ENCODE measurements around the gene FLVCR2.

DNA sequence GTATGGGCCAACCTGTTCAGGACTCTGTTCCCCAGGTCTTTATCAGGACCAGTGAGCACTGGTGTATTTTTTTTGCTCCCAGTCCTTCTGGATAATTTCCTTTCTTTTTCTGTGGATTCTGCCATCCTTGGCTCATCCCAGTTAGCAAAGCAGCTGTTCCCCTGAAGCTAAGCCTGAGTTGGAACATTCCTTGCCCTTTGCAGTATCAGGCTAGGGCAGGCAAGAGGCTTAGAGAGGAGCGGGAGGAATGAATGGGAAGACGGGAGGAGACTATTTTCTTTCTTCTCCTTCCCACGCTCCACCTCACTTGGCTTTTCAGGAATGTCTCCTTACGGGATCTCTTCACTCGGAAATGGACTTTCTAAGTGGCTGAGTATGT, 53.0 kb downstream of the FLVCR2 start:
- TF ChIP-seq CBFB (CRISPR knock-in tag; IDR thresholded peaks at IDR 0.05; ENCODE audit: low read depth) (no peak), ZNF425 (CRISPR knock-in tag; conservative IDR thresholded peaks at IDR 0.05) (no peak), ZNF138 (CRISPR knock-in tag; conservative IDR thresholded peaks at IDR 0.05) (no peak), RELA (CRISPR knock-in tag; IDR thresholded peaks at IDR 0.05; ENCODE audit: borderline replicate concordance) (no peak), NFYB (CRISPR knock-in tag; conservative IDR thresholded peaks at IDR 0.05; ENCODE audit: low read depth) (no peak)
- TF ChIP-seq, protein P1, sequence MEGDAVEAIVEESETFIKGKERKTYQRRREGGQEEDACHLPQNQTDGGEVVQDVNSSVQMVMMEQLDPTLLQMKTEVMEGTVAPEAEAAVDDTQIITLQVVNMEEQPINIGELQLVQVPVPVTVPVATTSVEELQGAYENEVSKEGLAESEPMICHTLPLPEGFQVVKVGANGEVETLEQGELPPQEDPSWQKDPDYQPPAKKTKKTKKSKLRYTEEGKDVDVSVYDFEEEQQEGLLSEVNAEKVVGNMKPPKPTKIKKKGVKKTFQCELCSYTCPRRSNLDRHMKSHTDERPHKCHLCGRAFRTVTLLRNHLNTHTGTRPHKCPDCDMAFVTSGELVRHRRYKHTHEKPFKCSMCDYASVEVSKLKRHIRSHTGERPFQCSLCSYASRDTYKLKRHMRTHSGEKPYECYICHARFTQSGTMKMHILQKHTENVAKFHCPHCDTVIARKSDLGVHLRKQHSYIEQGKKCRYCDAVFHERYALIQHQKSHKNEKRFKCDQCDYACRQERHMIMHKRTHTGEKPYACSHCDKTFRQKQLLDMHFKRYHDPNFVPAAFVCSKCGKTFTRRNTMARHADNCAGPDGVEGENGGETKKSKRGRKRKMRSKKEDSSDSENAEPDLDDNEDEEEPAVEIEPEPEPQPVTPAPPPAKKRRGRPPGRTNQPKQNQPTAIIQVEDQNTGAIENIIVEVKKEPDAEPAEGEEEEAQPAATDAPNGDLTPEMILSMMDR (IDR thresholded peaks at IDR 0.05): no peak
- TF ChIP-seq, protein P2, sequence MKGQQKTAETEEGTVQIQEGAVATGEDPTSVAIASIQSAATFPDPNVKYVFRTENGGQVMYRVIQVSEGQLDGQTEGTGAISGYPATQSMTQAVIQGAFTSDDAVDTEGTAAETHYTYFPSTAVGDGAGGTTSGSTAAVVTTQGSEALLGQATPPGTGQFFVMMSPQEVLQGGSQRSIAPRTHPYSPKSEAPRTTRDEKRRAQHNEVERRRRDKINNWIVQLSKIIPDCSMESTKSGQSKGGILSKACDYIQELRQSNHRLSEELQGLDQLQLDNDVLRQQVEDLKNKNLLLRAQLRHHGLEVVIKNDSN (CRISPR knock-in tag; IDR thresholded peaks at IDR 0.05): no peak
- TF ChIP-seq, protein P3, sequence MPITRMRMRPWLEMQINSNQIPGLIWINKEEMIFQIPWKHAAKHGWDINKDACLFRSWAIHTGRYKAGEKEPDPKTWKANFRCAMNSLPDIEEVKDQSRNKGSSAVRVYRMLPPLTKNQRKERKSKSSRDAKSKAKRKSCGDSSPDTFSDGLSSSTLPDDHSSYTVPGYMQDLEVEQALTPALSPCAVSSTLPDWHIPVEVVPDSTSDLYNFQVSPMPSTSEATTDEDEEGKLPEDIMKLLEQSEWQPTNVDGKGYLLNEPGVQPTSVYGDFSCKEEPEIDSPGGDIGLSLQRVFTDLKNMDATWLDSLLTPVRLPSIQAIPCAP (CRISPR knock-in tag; IDR thresholded peaks at IDR 0.05): no peak
- TF ChIP-seq, protein P4, sequence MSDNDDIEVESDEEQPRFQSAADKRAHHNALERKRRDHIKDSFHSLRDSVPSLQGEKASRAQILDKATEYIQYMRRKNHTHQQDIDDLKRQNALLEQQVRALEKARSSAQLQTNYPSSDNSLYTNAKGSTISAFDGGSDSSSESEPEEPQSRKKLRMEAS (CRISPR knock-in tag; IDR thresholded peaks at IDR 0.05): no peak
- TF ChIP-seq, protein P5, sequence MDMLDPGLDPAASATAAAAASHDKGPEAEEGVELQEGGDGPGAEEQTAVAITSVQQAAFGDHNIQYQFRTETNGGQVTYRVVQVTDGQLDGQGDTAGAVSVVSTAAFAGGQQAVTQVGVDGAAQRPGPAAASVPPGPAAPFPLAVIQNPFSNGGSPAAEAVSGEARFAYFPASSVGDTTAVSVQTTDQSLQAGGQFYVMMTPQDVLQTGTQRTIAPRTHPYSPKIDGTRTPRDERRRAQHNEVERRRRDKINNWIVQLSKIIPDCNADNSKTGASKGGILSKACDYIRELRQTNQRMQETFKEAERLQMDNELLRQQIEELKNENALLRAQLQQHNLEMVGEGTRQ (CRISPR knock-in tag; IDR thresholded peaks at IDR 0.05): no peak
- TF ChIP-seq, protein P6, sequence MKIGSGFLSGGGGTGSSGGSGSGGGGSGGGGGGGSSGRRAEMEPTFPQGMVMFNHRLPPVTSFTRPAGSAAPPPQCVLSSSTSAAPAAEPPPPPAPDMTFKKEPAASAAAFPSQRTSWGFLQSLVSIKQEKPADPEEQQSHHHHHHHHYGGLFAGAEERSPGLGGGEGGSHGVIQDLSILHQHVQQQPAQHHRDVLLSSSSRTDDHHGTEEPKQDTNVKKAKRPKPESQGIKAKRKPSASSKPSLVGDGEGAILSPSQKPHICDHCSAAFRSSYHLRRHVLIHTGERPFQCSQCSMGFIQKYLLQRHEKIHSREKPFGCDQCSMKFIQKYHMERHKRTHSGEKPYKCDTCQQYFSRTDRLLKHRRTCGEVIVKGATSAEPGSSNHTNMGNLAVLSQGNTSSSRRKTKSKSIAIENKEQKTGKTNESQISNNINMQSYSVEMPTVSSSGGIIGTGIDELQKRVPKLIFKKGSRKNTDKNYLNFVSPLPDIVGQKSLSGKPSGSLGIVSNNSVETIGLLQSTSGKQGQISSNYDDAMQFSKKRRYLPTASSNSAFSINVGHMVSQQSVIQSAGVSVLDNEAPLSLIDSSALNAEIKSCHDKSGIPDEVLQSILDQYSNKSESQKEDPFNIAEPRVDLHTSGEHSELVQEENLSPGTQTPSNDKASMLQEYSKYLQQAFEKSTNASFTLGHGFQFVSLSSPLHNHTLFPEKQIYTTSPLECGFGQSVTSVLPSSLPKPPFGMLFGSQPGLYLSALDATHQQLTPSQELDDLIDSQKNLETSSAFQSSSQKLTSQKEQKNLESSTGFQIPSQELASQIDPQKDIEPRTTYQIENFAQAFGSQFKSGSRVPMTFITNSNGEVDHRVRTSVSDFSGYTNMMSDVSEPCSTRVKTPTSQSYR (CRISPR knock-in tag; IDR thresholded peaks at IDR 0.05): no peak
